ENCODE results near the gene PEX26. TPM values are rescaled to one million over a fixed set of nuclear protein-coding genes. Genes with fewer than 3 reads are reported as not detected.

PEX26 gene
- total RNA-seq, 2 donors from 2014 or later = 43.1 to 45.7 TPM

GRCh38 chr22:18057568-18058209 lies 20.1 kb upstream of the PEX26 start:
- H3K27ac Mint-ChIP-seq = no peak overlapping the region
- TF ChIP-seq CTCF (conservative IDR thresholded peaks at IDR 0.05) = no peak
- Histone ChIP-seq H3K9me3 (ENCODE audit: control insufficient read depth, low read length) (no peaks in the 10 kb centered on the region), H3K4me3 (ENCODE audit: low read length) (no peak overlapping the region), H3K4me1 (ENCODE audit: control insufficient read depth, insufficient read depth, low read length) (no peaks in the 10 kb centered on the region), H3K27me3 (ENCODE audit: control insufficient read depth, insufficient read depth, low read length, poor library complexity, severe bottlenecking) (peaks cover 21% of the 10 kb centered on the region), H3K36me3 (ENCODE audit: control insufficient read depth, insufficient read depth, low read length) (no peaks in the 10 kb centered on the region), H3K9ac (ENCODE audit: extremely low read depth, low read length, poor library complexity, severe bottlenecking) (no peak overlapping the region), H3K27ac (ENCODE audit: low read depth, low read length) (no peak overlapping the region)
- peaks cover 2% of the 10 kb centered on the region for H3K27me3 Mint-ChIP-seq (ENCODE audit: insufficient read depth)
- H3K9me3 Mint-ChIP-seq = peaks cover 10% of the 10 kb centered on the region
- no peak for DNase-seq
- H3K36me3 Mint-ChIP-seq (ENCODE audit: low read depth) = peaks cover 3% of the 10 kb centered on the region
- WGBS, 2 experiments (ENCODE audit: insufficient coverage in 1 of 2, insufficient read length in 1 of 2) = 90 to 92% methylated on average over 3 to 4 of the region's 4 CpGs
- H3K4me1 Mint-ChIP-seq = peaks cover 19% of the 10 kb centered on the region
- no peak overlapping the region for H3K4me3 Mint-ChIP-seq

GRCh38 chr22:18058371-18059093 lies 19.3 kb upstream of the PEX26 start:
- Mint-ChIP-seq H3K27ac (no peak overlapping the region), H3K4me3 (no peak overlapping the region), H3K9me3 (peaks cover 6% of the 10 kb centered on the region), H3K27me3 (ENCODE audit: insufficient read depth) (peaks cover 2% of the 10 kb centered on the region), H3K4me1 (peaks cover 19% of the 10 kb centered on the region), H3K36me3 (ENCODE audit: low read depth) (peaks cover 3% of the 10 kb centered on the region)
- H3K27ac ChIP-seq (ENCODE audit: low read depth, low read length) = no peak overlapping the region
- WGBS, 2 experiments (ENCODE audit: insufficient coverage in 1 of 2, insufficient read length in 1 of 2) = 95 to 96% methylated on average over 5 to 7 of the region's 7 CpGs
- no peaks in the 10 kb centered on the region for H3K4me1 ChIP-seq (ENCODE audit: control insufficient read depth, insufficient read depth, low read length)
- no peaks in the 10 kb centered on the region for H3K36me3 ChIP-seq (ENCODE audit: control insufficient read depth, insufficient read depth, low read length)
- peaks cover 21% of the 10 kb centered on the region for H3K27me3 ChIP-seq (ENCODE audit: control insufficient read depth, insufficient read depth, low read length, poor library complexity, severe bottlenecking)
- no peak for TF ChIP-seq CTCF (conservative IDR thresholded peaks at IDR 0.05)
- no peaks in the 10 kb centered on the region for H3K9me3 ChIP-seq (ENCODE audit: control insufficient read depth, low read length)
- H3K9ac ChIP-seq (ENCODE audit: extremely low read depth, low read length, poor library complexity, severe bottlenecking) = no peak overlapping the region
- no peak for DNase-seq
- no peak overlapping the region for H3K4me3 ChIP-seq (ENCODE audit: low read length)

GRCh38 chr22:18059094-18059417 lies 18.7 kb upstream of the PEX26 start:
- H3K9me3 ChIP-seq (ENCODE audit: control insufficient read depth, low read length) = no peaks in the 10 kb centered on the region
- H3K27me3 Mint-ChIP-seq (ENCODE audit: insufficient read depth) = no peaks in the 10 kb centered on the region
- no peak for DNase-seq
- no peak overlapping the region for H3K4me3 Mint-ChIP-seq
- H3K27ac ChIP-seq (ENCODE audit: low read depth, low read length) = no peak overlapping the region
- no peaks in the 10 kb centered on the region for H3K36me3 ChIP-seq (ENCODE audit: control insufficient read depth, insufficient read depth, low read length)
- no peak for TF ChIP-seq CTCF (conservative IDR thresholded peaks at IDR 0.05)
- peaks cover 3% of the 10 kb centered on the region for H3K9me3 Mint-ChIP-seq
- H3K9ac ChIP-seq (ENCODE audit: extremely low read depth, low read length, poor library complexity, severe bottlenecking) = no peak overlapping the region
- peaks cover 21% of the 10 kb centered on the region for H3K27me3 ChIP-seq (ENCODE audit: control insufficient read depth, insufficient read depth, low read length, poor library complexity, severe bottlenecking)
- H3K4me1 ChIP-seq (ENCODE audit: control insufficient read depth, insufficient read depth, low read length) = no peaks in the 10 kb centered on the region
- H3K27ac Mint-ChIP-seq = no peak overlapping the region
- 89 to 93% methylated on average over 4 to 5 of the region's 5 CpGs for WGBS, 2 experiments (ENCODE audit: insufficient coverage in 1 of 2, insufficient read length in 1 of 2)
- peaks cover 19% of the 10 kb centered on the region for H3K4me1 Mint-ChIP-seq
- H3K4me3 ChIP-seq (ENCODE audit: low read length) = no peak overlapping the region
- H3K36me3 Mint-ChIP-seq (ENCODE audit: low read depth) = peaks cover under 1% of the 10 kb centered on the region

All from endodermal cell (in vitro differentiated cells).